Subcutaneous abdominal adipose tissue (tissue), 5 donors: ENCODE measurements around the gene NKD2.
"Not testable (repeated sequence)": the region's sequence is repeated elsewhere in the genome, so short reads cannot be mapped to it uniquely, and the experiment has no call there.

Experiments
- H3K27ac ChIP-seq: one replicate; pipeline ENCODE4 v1.7.0; 2013; ENCODE audit warnings: low read depth, mild to moderate bottlenecking, inconsistent platforms, low read length, moderate library complexity
- H3K27me3 ChIP-seq, 5 donors: one replicate each; pipeline ENCODE4 v1.7.0; 2013; ENCODE audit warnings: low read length in 5 of 5, inconsistent platforms in 1 of 5; ENCODE audit not compliant: control insufficient read depth in 5 of 5, insufficient read depth in 4 of 5
- H3K36me3 ChIP-seq, 5 donors: one replicate each; pipeline ENCODE4 v1.7.0; 2013; ENCODE audit warnings: low read length in 5 of 5; ENCODE audit not compliant: control insufficient read depth in 5 of 5, insufficient read depth in 5 of 5
- H3K4me1 ChIP-seq, 5 donors: one replicate each; pipeline ENCODE4 v1.7.0; 2013; ENCODE audit warnings: low read length in 5 of 5, mild to moderate bottlenecking in 3 of 5, moderate library complexity in 1 of 5; ENCODE audit not compliant: control insufficient read depth in 5 of 5, insufficient read depth in 5 of 5
- H3K4me3 ChIP-seq, 5 donors: one replicate each; pipeline ENCODE4 v1.7.0; 2013; ENCODE audit warnings: low read length in 5 of 5, low read depth in 1 of 5
- H3K9ac ChIP-seq, 5 donors: one replicate each; pipeline ENCODE4 v1.7.0; 2013; ENCODE audit warnings: low read length in 5 of 5, mild to moderate bottlenecking in 4 of 5, moderate library complexity in 3 of 5
- H3K9me3 ChIP-seq, 5 donors: one replicate each; pipeline ENCODE4 v1.7.0; 2013; ENCODE audit warnings: low read length in 5 of 5; ENCODE audit not compliant: control insufficient read depth in 5 of 5
- donor health status: healthy.
- donor health status: healthy.
- donor health status: healthy.
- donor health status: healthy.
- donor health status: healthy.

Gene NKD2

GRCh38 chr5:1016476-1016875 lies 7.9 kb downstream of the NKD2 start:
- Histone ChIP-seq H3K9ac (no peak overlapping the region), H3K4me3 (no peak overlapping the region), H3K9me3 (no peaks in the 10 kb centered on the region), H3K27ac (no peak overlapping the region), H3K27me3 (peaks cover 5 to 13% (median 6%) of the 10 kb centered on the region in 5 donors), H3K36me3 (no peaks in the 10 kb centered on the region), H3K4me1 (no peaks in the 10 kb centered on the region)

GRCh38 chr5:1017056-1017455 lies 8.5 kb downstream of the NKD2 start:
- H3K4me1 ChIP-seq, result no peaks in the 10 kb centered on the region
- no peaks in the 10 kb centered on the region for H3K36me3 ChIP-seq
- peaks cover 0 to 9% (median 2%) of the 10 kb centered on the region in 5 donors for H3K27me3 ChIP-seq
- no peak overlapping the region for H3K9ac ChIP-seq
- H3K27ac ChIP-seq, result no peak overlapping the region
- H3K4me3 ChIP-seq, result no peak overlapping the region
- H3K9me3 ChIP-seq, result no peaks in the 10 kb centered on the region

GRCh38 chr5:1017691-1018455 lies 9.3 kb downstream of the NKD2 start:
- Histone ChIP-seq H3K27me3 (peaks cover 0 to 9% (median 0%) of the 10 kb centered on the region in 5 donors), H3K9me3 (no peaks in the 10 kb centered on the region), H3K27ac (no peak overlapping the region), H3K36me3 (no peaks in the 10 kb centered on the region), H3K9ac (no peak overlapping the region), H3K4me3 (no peak overlapping the region), H3K4me1 (no peaks in the 10 kb centered on the region)

- no peak overlapping the region for H3K27ac ChIP-seq
- H3K9ac ChIP-seq, result no peak overlapping the region
- no peaks in the 10 kb centered on the region for H3K4me1 ChIP-seq
- peaks cover 0 to 4% (median 0%) of the 10 kb centered on the region in 5 donors for H3K27me3 ChIP-seq
- no peaks in the 10 kb centered on the region for H3K9me3 ChIP-seq
- no peak overlapping the region for H3K4me3 ChIP-seq
- H3K36me3 ChIP-seq, result no peaks in the 10 kb centered on the region
These were observed 10.0 kb downstream of the NKD2 start for GRCh38 chr5:1018596-1018995.

- H3K36me3 ChIP-seq, result no peaks in the 10 kb centered on the region
- no peak overlapping the region for H3K27ac ChIP-seq
- H3K27me3 ChIP-seq, result peaks cover 0 to 4% (median 0%) of the 10 kb centered on the region in 5 donors
- H3K9me3 ChIP-seq, result no peaks in the 10 kb centered on the region
- H3K4me1 ChIP-seq, result no peaks in the 10 kb centered on the region
- H3K4me3 ChIP-seq, result no peak overlapping the region
- H3K9ac ChIP-seq, result no peak overlapping the region
These were observed 10.7 kb downstream of the NKD2 start for GRCh38 chr5:1019001-1019905.

GRCh38 chr5:1020452-1020961 lies 11.9 kb downstream of the NKD2 start:
- Histone ChIP-seq H3K4me3 (no peak overlapping the region), H3K4me1 (no peaks in the 10 kb centered on the region), H3K27ac (no peak overlapping the region), H3K9ac (no peak overlapping the region), H3K9me3 (no peaks in the 10 kb centered on the region), H3K27me3 (peaks cover 0 to 2% (median 0%) of the 10 kb centered on the region in 5 donors), H3K36me3 (no peaks in the 10 kb centered on the region)

GRCh38 chr5:1021136-1021968 lies 12.8 kb downstream of the NKD2 start:
- Histone ChIP-seq H3K4me3 (no peak overlapping the region), H3K4me1 (no peaks in the 10 kb centered on the region), H3K27ac (no peak overlapping the region), H3K9ac (no peak overlapping the region), H3K27me3 (no peaks in the 10 kb centered on the region), H3K36me3 (no peaks in the 10 kb centered on the region), H3K9me3 (no peaks in the 10 kb centered on the region)

GRCh38 chr5:1021969-1022336 lies 13.4 kb downstream of the NKD2 start:
- H3K36me3 ChIP-seq, H3K9ac ChIP-seq, H3K9me3 ChIP-seq, H3K4me1 ChIP-seq, H3K4me3 ChIP-seq, H3K27ac ChIP-seq, H3K27me3 ChIP-seq: not testable (repeated sequence)

- Histone ChIP-seq H3K27me3 (peaks cover 9 to 23% (median 18%) of the 10 kb centered on the region in 5 donors), H3K9ac (no peak overlapping the region), H3K27ac (no peak overlapping the region), H3K4me1 (peaks cover 0 to 6% (median 0%) of the 10 kb centered on the region in 5 donors), H3K36me3 (no peaks in the 10 kb centered on the region), H3K9me3 (no peaks in the 10 kb centered on the region), H3K4me3 (no peak overlapping the region)
These were observed 18.4 kb downstream of the NKD2 start for GRCh38 chr5:1026700-1027621.
